Thymus (tissue), 11 donors: ENCODE data around the gene IGFN1. TPM values are rescaled to one million over a fixed set of nuclear protein-coding genes. Genes with fewer than 3 reads are reported as not detected.

Experiments
- DNase-seq, 9 donors: peaks; one replicate each; pipeline ENCODE4 v3.0.0-alpha.2; 2013; ENCODE audit warnings: low spot score in 9 of 9, low read depth in 6 of 9, missing footprints in 1 of 9
- H3K27ac ChIP-seq, 2 donors: one replicate each; pipeline ENCODE4 v1.5.1; 2013; ENCODE audit warnings: control low read depth in 1 of 2, low read depth in 1 of 2, low read length in 1 of 2, mild to moderate bottlenecking in 1 of 2, moderate library complexity in 1 of 2
- H3K27me3 ChIP-seq, 2 donors: one replicate each; pipeline ENCODE4 v1.5.1; 2013; ENCODE audit warnings: low read length in 1 of 2; ENCODE audit not compliant: control insufficient read depth in 2 of 2, insufficient read depth in 1 of 2
- H3K36me3 ChIP-seq, 2 donors: one replicate each; pipeline ENCODE4 v1.5.1; 2013; ENCODE audit warnings: low read length in 1 of 2, mild to moderate bottlenecking in 1 of 2, moderate library complexity in 1 of 2; ENCODE audit not compliant: control insufficient read depth in 2 of 2, insufficient read depth in 2 of 2
- H3K4me1 ChIP-seq, 2 donors: one replicate each; pipeline ENCODE4 v1.5.1; 2013; ENCODE audit warnings: low read length in 2 of 2; ENCODE audit not compliant: control insufficient read depth in 2 of 2, insufficient read depth in 2 of 2
- H3K4me3 ChIP-seq, 2 donors: one replicate each; pipeline ENCODE4 v1.5.1; 2013; ENCODE audit warnings: low read length in 2 of 2, control low read depth in 1 of 2, mild to moderate bottlenecking in 1 of 2
- H3K9me3 ChIP-seq, 2 donors: one replicate each; pipeline ENCODE4 v1.5.1; 2013; ENCODE audit warnings: low read length in 1 of 2, mild to moderate bottlenecking in 1 of 2; ENCODE audit not compliant: control insufficient read depth in 2 of 2, insufficient read depth in 1 of 2
- WGBS: extraction: QIAGEN DNeasy Blood & Tissue Kit; methylation state at CpG from one replicate; pipeline ENCODE4 v1.1.7; 2013; 5-methylcytosine and 5-hydroxymethylcytosine counted together
- polyA plus RNA-seq: library from polyadenylated mRNA; stranded (reverse); fragments of 200-250 nt; gene quantifications from one replicate; pipeline ENCODE4 v1.2.3, GENCODE V29; 2013
- total RNA-seq: library from RNA; stranded (reverse); fragments of 120-200 nt; gene quantifications from one replicate; pipeline ENCODE4 v1.2.4, GENCODE V29; 2013
- donor health status: healthy.

The IGFN1 gene
- total and polyA plus RNA-seq, 2 donors = 0.39 to 0.80 TPM

- H3K4me1 ChIP-seq = no peaks in the 10 kb centered on the region
- no peak for DNase-seq
Measured at GRCh38 chr1:201276891-201277290, 86.3 kb downstream of the IGFN1 start.

GRCh38 chr1:201277441-201277840, 86.8 kb downstream of the IGFN1 start:
- WGBS = 88% methylated on average over 4 of the region's 4 CpGs
- Histone ChIP-seq H3K36me3 (no peaks in the 10 kb centered on the region), H3K9me3 (no peaks in the 10 kb centered on the region), H3K27ac (no peak overlapping the region), H3K4me3 (no peak overlapping the region), H3K4me1 (no peaks in the 10 kb centered on the region), H3K27me3 (peaks cover 3 to 35% of the 10 kb centered on the region in 2 donors)
- no peak for DNase-seq

More at GRCh38 chr1:201276891-201277290, 86.3 kb downstream of the IGFN1 start:
- Histone ChIP-seq H3K27ac (no peak overlapping the region), H3K27me3 (peaks cover 0 to 30% of the 10 kb centered on the region in 2 donors), H3K4me3 (no peak overlapping the region), H3K9me3 (no peaks in the 10 kb centered on the region), H3K36me3 (no peaks in the 10 kb centered on the region)
- WGBS = 89% methylated on average over 6 of the region's 6 CpGs

Other genes with a start within 250 kb of the IGFN1 start
- 8.2 TPM for gene KIF21B, start 167.1 kb upstream of the IGFN1 start, total RNA-seq
- gene KIF21B, start 167.1 kb upstream of the IGFN1 start, polyA plus RNA-seq = 7.3 TPM
- 0.09 TPM for gene CACNA1S, start 78.4 kb upstream of the IGFN1 start, total RNA-seq
- gene CACNA1S, start 78.4 kb upstream of the IGFN1 start, polyA plus RNA-seq = 0.05 TPM
- not detected for gene ASCL5, start 63.6 kb upstream of the IGFN1 start, total RNA-seq
- gene ASCL5, start 63.6 kb upstream of the IGFN1 start, polyA plus RNA-seq = 0.14 TPM
- 31.5 TPM for gene TMEM9, start 36.4 kb upstream of the IGFN1 start, total RNA-seq
- 57.5 TPM for gene TMEM9, start 36.4 kb upstream of the IGFN1 start, polyA plus RNA-seq
- gene PKP1, start 92.7 kb downstream of the IGFN1 start, total RNA-seq = 14.1 TPM
- 20.0 TPM for gene PKP1, start 92.7 kb downstream of the IGFN1 start, polyA plus RNA-seq
- 3.1 TPM for gene TNNT2, start 186.9 kb downstream of the IGFN1 start, total RNA-seq
- gene TNNT2, start 186.9 kb downstream of the IGFN1 start, polyA plus RNA-seq = 10.0 TPM
- gene LAD1, start 208.5 kb downstream of the IGFN1 start, total RNA-seq = 9.1 TPM
- gene LAD1, start 208.5 kb downstream of the IGFN1 start, polyA plus RNA-seq = 19.5 TPM
- 4.1 TPM for gene TNNI1, start 230.9 kb downstream of the IGFN1 start, total RNA-seq
- gene TNNI1, start 230.9 kb downstream of the IGFN1 start, polyA plus RNA-seq = 3.5 TPM